Uterus (tissue), 2 donors: Measurements from ENCODE around the gene MTX1.
"Not testable (repeated sequence)": the region's sequence is repeated elsewhere in the genome, so short reads cannot be mapped to it uniquely, and the experiment has no call there.

Experiments used
- CTCF ChIP-seq, 4 experiments: fragments of 200-600 bp in 2 of 4; fragments of 450-650 bp in 2 of 4; sonication (generic) in 2 of 4; IDR thresholded peaks; one replicate each; pipeline ENCODE4 v1.5.1; 2016 to 2019; ENCODE audit warnings: antibody characterized with exemption in 4 of 4, mild to moderate bottlenecking in 2 of 4, moderate library complexity in 1 of 4
- POLR2A ChIP-seq, 2 donors: fragments of 450-650 bp; IDR thresholded peaks; one replicate each; pipeline ENCODE4 v1.6.1; 2016; ENCODE audit warnings: antibody characterized with exemption in 2 of 2, mild to moderate bottlenecking in 1 of 2, moderate library complexity in 1 of 2

GRCh38 chr1:155212051-155212440 is 3.6 kb downstream of the MTX1 start:
- TF ChIP-seq CTCF, POLR2A (IDR thresholded peaks at IDR 0.05): not testable (repeated sequence)
